Cardiac muscle cell (in vitro differentiated cells and primary cell): ENCODE measurements around the gene METTL4. TPM values are rescaled to one million over a fixed set of nuclear protein-coding genes. Genes with fewer than 3 reads are reported as not detected.

ENCODE experiments used
- DNase-seq, 2 donors: peaks; one replicate each; pipeline versions ENCODE4 v3.0.0 to v3.0.0-alpha.2; 2010 to 2017; ENCODE audit warnings: low read depth in 1 of 2, low spot score in 1 of 2
- H3K27ac ChIP-seq: fragments of 200-600 bp; sonication (generic); 2 replicates; pipeline ENCODE4 v1.5.1; 2016
- H3K27me3 ChIP-seq: fragments of 200-600 bp; sonication (generic); 2 replicates; pipeline ENCODE4 v1.6.0; 2016; ENCODE audit warnings: control low read depth
- H3K36me3 ChIP-seq: fragments of 200-600 bp; sonication (generic); 2 replicates; pipeline ENCODE4 v1.5.1; 2016; ENCODE audit warnings: control low read depth
- H3K4me1 ChIP-seq: fragments of 200-600 bp; sonication (generic); 2 replicates; pipeline ENCODE4 v1.8.1; 2017; ENCODE audit warnings: low read depth, mild to moderate bottlenecking, mixed run types
- H3K4me3 ChIP-seq: fragments of 200-600 bp; sonication (generic); 2 replicates; pipeline ENCODE4 v1.5.1; 2016; ENCODE audit warnings: mild to moderate bottlenecking
- H3K9me3 ChIP-seq: fragments of 200-600 bp; sonication (generic); 2 replicates; pipeline ENCODE4 v1.5.1; 2017; ENCODE audit warnings: low read depth, mild to moderate bottlenecking, control low read depth
- CTCF ChIP-seq: IDR thresholded peaks from 2 replicates; pipeline ENCODE4 v1.5.1; 2012; ENCODE audit warnings: low read depth, mild to moderate bottlenecking, low read length
- polyA plus RNA-seq: library from polyadenylated mRNA; unstranded; fragments of >200 nt; fragmentation: Nextera tagmentation; extraction: Ambion mirVana; gene quantifications from 2 replicates; pipeline ENCODE4 v1.2.1, GENCODE V29; 2016
- total RNA-seq: library from RNA; depleted of rRNA; stranded (reverse); fragments of >200 nt; gene quantifications from 2 replicates; pipeline ENCODE4 v1.2.3, GENCODE V29; 2016

The METTL4 gene
- total and polyA plus RNA-seq, 2 experiments from 2014 or later, result 5.6 to 7.5 TPM

GRCh38 chr18:2522112-2522511, 49.2 kb downstream of the METTL4 start:
- Histone ChIP-seq H3K4me3 (no peak overlapping the region), H3K4me1 (peaks cover 10% of the 10 kb centered on the region), H3K27ac (no peak overlapping the region), H3K27me3 (no peaks in the 10 kb centered on the region), H3K9me3 (no peaks in the 10 kb centered on the region), H3K36me3 (no peaks in the 10 kb centered on the region)
- no peak for DNase-seq
- no peak for TF ChIP-seq CTCF

- no peaks in the 10 kb centered on the region for H3K36me3 ChIP-seq
- H3K27me3 ChIP-seq, result no peaks in the 10 kb centered on the region
- H3K4me1 ChIP-seq, result peaks cover 10% of the 10 kb centered on the region
- peak overlapping the region; percentile 82 for H3K27ac ChIP-seq
- TF ChIP-seq CTCF, result no peak
- DNase-seq, result peak in 1 of 2 donors; percentile 57
- no peaks in the 10 kb centered on the region for H3K9me3 ChIP-seq
- H3K4me3 ChIP-seq, result no peak overlapping the region
These were observed 52.8 kb downstream of the METTL4 start for GRCh38 chr18:2518473-2518872.

GRCh38 chr18:2515908-2516625, 55.2 kb downstream of the METTL4 start:
- Histone ChIP-seq H3K4me3 (no peak overlapping the region), H3K27me3 (no peaks in the 10 kb centered on the region), H3K36me3 (no peaks in the 10 kb centered on the region), H3K9me3 (no peaks in the 10 kb centered on the region), H3K27ac (no peak overlapping the region), H3K4me1 (peaks cover 10% of the 10 kb centered on the region)
- TF ChIP-seq CTCF, result no peak
- DNase-seq, result peak in 1 of 2 donors; percentile 83

DNA sequence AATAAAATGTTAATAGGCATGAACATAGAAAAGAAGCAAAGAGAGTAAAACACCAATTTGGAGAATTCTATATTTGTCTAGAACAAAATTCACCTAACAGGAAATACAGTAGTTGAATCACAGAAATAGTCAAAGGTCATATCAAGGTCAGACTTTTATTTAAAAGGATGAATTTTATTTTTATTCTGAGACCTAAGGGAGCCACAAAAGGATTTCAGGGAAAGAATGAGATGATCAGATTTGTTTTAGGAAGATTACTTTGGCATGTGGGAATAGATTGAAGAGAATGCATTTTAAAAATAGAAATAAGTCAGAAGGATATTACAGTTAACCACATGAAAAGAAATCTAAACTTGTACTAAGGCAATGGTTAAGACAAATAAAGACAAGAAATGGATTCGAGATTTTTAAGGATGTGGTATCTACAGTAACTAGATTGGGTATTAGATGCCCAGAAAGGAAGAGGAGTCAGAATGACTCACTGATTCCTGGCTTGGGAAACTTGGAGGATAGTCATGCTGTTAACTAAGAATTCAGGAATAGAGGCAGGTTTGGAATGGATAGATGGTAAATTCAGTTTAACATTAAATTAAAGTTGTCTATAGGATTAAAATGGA, 56.0 kb downstream of the METTL4 start:
- TF ChIP-seq CTCF, result no peak
- peak in 1 of 2 donors; percentile 72 for DNase-seq
- Histone ChIP-seq H3K36me3 (no peaks in the 10 kb centered on the region), H3K4me3 (no peak overlapping the region), H3K27ac (no peak overlapping the region), H3K27me3 (no peaks in the 10 kb centered on the region), H3K4me1 (peaks cover 10% of the 10 kb centered on the region), H3K9me3 (no peaks in the 10 kb centered on the region)

DNA sequence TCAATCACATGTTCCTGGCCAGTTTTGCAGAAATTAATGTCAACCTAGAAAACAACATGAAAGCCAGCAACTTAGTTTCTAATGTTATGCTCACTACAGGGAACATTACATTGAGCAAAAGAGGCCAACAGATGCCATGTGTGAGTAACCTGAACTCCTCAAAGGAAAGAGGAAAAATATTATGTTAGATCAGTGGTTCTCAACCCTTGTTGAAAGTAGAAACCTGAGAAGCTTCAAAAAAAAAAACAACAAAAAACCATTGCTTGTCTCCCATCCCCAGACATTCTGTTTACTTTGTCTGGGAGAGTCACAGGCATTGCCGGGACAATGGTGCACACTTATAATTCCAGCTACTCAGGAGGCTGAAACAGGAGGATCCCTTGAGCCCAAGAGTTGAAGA, 57.7 kb downstream of the METTL4 start:
- H3K4me3 ChIP-seq, result no peak overlapping the region
- no peaks in the 10 kb centered on the region for H3K27me3 ChIP-seq
- H3K9me3 ChIP-seq, result no peaks in the 10 kb centered on the region
- H3K36me3 ChIP-seq, result no peaks in the 10 kb centered on the region
- peaks cover 10% of the 10 kb centered on the region for H3K4me1 ChIP-seq
- no peak overlapping the region for H3K27ac ChIP-seq
- TF ChIP-seq CTCF, result no peak
- DNase-seq, result no peak
